Measurements from ENCODE around the gene NCAM1.

Gene NCAM1

DNA sequence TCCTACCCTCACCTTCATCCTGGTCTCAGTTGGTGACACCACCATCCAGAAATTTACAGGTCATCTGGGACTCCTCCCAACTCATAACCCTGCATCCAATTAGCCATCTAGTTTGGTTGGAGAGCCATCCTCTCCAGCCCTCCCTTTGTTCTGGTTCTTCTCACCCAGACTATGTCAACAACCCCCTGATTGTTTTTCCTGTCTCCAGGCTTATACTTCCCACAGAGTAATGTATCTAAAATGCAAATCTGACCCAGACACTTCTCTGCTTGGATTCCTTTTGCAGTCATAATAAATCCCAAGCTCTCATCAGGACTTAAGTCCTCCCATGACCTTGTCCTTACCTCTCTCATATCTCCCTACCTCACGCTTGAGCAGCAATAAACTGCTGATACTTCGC lies 356.1 kb downstream of the NCAM1 start:
- FAIRE-seq = no peak

- no peak for FAIRE-seq
Observed at GRCh38 chr11:113319085-113319484, 357.9 kb downstream of the NCAM1 start.

DNA sequence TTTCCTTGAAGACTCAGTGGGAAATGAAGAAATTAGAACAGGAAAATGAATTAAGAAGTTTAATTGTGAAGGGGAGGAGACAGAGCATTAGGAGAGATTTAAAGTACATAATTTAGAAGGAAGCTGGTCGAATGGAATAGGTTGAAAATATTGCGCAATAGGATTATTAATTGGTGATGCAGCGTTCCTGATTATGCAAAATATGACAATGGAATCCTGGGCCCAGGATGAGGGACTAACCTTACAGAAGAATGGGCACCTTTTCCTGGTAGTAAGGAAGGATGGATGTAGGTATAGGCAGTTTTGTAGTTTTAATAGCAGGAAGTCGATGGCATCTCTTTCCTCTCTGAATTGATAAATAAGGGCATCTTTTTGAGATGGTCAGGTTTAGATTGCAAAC lies 360.9 kb downstream of the NCAM1 start:
- no peak for FAIRE-seq

DNA sequence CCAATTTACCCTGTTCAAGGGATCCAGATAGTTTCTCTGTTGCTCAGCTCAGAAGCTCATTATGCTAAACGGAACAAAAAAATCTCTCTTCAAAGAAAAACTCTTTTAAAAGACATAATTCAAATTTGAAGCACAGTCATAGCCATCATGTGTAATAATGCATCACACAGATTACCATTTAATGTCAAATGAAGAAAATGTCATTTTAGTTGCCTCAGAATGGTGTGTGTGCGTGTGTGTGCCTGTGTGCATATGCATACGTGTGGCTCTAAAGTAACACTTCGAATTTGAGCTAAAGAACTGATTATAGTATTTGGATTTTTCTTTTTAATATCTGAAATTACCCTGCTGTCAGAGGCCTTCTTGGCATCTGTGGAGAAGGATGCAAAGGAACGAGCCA lies 363.0 kb downstream of the NCAM1 start:
- no peak for FAIRE-seq

Measured in A204.1 (cell line).